GM18499 (cell line): ENCODE results near the gene NKIRAS2.
"Not testable (repeated sequence)": the region's sequence is repeated elsewhere in the genome, so short reads cannot be mapped to it uniquely, and the experiment has no call there.

Experiments used
- ATAC-seq: cut with Tn5 transposase; IDR thresholded peaks from one replicate; pipeline ENCODE4 v1.9.1; 2021; ENCODE audit warnings: moderate number of reproducible peaks; ENCODE audit not compliant: insufficient read depth, unreplicated experiment

NKIRAS2 gene

DNA sequence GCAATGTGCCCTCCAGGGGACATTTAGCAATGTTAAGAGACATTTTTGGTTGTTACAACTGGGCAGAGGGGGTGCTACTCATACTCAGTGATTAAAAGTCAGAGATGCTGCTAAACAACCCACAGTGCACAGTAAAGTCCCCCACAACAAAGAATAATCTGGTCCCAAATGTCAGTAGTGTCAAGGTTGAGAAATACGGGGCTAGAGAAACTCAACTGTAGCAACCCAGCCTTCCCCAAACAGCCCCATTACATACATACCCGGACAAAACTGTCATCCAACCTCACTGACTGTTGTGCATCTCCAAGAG lies 23.1 kb upstream of the NKIRAS2 start:
- no peak for ATAC-seq

DNA sequence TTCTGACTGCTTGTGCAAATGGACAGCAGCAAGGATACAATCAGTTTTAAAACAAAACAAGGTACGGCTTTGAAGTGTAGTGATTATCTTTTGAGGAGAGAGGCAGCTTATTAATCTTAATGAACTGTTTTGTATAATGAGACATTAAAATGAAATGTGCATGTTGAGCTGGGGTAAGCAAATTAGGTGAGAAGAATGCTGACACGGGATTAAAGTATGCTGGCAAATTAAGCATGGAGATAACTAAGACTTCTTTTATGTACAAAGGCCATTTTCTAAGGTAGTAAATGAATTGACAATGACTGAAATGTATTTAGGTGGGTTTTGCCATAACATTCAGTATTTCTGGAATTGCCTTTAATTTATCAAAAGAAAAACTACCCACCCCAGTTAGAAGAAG lies 21.4 kb upstream of the NKIRAS2 start:
- no peak for ATAC-seq

DNA sequence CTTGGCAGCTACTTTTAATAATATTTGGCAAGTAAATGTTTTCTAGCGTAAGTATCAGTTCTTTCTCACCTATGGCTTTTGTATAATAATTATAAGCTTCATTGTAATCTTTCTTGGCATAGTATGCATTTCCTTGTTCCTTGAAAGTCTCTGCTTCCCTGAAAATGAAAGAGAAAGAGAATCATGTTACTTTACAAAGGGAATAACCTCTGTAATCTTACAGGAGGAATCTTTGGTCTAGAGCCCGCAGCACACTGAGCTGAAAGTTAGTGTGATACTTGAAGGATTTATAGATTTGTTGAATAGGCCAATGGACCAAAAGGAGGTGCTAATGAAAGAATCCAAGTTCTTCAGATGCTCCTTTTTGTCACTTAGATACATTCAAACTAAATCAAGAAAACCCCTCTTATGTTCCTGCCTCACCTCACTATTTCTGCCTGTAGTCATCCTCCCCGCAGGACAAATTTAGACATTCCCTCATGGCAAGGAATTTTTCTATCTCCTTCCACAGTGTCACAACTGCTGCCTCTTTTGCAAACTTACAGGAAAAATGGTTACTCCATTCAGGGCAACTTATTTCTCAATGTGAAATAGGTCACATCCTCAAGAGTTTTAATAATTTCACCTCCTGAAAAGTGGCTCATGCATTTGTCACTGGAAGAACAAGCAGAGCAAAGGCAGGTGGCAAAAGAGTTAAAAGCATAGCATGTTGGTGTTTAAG lies 19.3 kb upstream of the NKIRAS2 start:
- no peak for ATAC-seq

DNA sequence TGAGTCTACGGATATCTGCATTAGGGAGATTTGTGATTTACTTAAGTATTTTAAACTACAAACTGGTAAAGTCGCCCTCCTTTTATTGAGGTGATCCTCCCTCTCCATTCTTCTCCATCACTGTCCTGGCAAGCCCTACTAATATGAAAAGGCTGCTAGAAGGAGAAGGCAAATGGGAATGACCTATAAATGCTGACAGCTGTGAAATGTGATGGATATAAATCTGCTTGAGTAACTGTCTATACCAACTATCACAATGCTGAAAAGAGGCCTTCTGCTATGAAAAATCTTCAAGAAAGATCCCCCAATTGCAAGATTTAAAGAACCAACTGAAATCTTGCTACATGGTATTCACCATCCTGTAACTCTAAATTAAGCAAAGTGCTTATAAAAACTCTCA lies 18.2 kb upstream of the NKIRAS2 start:
- ATAC-seq: no peak

DNA sequence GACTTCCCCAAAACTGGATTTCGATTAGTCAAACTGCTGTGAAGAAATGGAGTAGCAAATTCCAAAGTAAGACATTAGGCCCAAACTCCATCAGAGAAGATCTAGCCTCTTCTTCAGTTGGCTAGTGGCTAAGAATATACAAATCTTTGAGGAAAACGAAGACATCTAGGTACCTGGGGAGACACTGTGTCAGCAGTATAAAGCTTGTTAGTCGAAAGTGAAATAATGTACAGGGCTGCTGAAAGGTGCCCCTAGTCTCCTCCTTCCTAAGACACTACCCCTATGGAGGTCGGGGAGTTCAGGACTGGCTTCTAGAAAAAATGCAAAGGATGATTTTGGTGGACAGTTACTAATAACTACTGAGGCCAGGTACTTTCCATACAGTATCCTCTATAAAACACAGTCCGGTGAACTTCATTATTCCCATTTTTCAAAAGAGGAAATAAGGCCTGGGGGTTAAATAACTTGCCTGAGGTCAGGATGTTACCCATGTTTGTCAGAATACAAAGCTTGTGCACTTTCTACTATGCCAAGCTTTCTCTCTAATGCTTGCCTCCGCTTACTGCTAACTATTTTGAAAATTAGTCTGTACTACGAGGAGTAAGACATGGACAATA lies 17.6 kb upstream of the NKIRAS2 start:
- no peak for ATAC-seq

DNA sequence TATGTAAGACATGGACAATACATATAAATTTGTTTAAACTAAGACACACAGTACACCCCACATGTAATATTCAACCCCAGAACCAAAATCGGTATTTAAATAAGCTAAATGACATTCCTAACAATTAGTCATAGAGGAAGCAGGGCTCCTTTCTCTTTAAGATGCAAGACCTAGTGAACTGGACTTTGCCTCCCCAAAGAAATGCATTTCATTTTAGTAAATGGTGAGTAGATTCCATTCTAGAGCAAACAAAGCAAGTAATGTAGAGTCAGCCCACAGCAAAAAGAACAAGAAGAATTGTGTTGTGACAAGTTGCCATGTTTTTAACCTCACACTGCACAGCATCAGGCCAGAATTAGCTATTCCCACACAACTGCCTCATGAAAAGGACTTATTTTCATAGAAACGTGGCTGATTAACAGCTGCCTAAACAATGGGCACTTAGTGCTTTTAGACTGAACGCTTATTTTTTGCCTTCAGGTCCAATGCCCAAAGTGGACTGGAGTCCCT lies 17.0 kb upstream of the NKIRAS2 start:
- no peak for ATAC-seq

DNA sequence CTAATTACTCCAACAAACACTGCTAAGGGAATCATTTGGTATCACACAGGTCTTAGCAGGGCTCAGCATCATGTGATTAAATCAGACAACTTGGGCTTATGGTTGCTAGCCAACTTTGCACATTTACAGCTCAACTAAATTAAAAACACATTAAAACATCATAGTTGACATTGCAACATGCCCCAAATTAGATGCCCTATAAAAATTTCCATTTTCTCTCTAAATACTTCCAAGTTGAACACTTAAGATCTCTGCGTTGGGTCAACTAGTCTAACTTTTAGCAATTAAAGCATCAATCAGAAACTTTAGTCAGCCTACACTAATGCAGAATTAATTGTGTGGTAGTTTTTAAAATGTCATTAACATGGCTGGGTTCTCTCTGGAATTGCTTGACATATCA lies 14.7 kb upstream of the NKIRAS2 start:
- ATAC-seq: no peak

DNA sequence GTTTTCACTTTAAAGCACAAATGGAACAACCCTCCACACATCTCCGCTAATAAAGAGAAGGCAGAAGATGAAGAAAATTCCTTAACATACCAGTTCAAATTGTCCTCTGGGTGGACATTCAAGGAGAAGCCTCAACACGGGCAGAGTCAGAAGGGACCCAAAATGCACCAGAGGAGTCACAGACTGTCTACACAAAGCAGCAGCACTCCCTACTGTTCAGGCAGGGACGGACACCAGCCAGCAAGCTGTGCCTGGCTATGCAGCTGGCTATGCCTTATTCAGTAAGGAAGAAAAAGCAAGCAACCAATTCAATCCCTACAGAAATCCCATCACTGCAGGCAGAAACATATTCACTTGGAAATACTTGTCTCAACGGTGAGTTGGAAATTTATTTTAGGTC lies 10.7 kb upstream of the NKIRAS2 start:
- ATAC-seq: no peak

DNA sequence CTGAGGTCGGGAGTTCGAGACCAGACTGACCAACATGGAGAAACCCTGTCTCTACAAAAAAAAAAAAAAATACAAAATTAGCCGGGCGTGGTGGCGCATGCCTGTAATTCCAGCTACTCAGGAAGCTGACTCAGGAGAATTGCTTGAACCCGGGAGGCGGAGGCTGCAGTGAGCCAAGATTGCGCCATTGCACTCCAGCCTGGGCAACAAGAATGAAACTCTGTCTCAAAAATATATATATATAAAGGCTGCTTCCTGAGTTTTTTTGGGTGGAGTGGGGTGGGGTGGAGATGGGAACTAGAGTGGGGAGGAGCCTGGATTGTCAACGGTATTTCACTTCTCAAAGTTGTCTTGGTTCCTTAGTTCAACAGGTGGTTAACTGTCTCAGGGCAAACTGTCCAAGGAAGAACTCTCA lies 9.6 kb upstream of the NKIRAS2 start:
- ATAC-seq: not testable (repeated sequence)

DNA sequence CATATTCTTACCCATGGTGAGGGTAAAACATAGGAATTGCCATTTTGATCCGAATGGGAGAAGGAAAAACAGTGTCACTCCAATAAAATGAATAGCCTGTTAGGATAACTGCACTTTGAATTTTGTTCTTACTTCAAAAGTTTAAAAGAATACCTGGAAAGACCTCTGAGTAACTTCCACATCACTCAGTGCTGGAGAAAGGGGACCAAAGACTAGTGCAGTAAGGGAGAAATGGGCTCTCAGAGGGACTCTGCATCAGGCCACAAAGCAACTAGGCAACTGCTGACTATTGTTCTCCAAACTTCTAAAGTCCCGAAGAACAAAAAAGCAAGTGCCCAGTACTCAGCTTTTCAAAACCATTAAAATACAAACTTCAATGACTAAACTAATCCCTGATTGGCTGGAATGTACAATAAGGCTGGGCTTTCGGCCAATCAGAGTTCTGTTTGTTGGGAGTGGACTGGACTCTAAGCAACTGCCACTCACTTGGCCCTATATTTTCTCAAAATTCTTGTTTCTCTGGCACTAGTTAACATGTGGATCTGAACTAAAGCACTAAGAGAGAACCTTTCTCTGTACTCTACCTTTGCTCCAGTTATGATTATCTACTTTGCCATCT lies 8.9 kb upstream of the NKIRAS2 start:
- no peak for ATAC-seq

DNA sequence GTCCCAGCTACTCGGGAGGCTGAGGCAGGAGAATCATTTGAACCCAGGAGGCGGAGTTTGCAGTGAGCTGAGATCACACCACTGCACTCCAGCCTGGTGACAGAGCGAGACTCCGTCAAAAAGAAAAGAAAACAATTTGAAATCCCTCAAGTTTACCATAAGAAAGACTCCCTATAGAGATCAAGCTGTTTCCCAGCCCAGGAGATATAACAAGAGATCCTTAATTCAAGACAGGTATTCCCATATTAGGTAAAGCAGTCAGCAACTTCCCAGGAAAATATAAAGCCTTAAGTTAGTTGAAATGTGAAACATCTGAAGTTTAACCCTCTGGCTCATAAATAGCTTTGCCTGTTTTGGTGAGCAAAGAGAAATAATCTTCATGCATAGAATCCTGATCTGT lies 7.5 kb upstream of the NKIRAS2 start:
- ATAC-seq: not testable (repeated sequence)

DNA sequence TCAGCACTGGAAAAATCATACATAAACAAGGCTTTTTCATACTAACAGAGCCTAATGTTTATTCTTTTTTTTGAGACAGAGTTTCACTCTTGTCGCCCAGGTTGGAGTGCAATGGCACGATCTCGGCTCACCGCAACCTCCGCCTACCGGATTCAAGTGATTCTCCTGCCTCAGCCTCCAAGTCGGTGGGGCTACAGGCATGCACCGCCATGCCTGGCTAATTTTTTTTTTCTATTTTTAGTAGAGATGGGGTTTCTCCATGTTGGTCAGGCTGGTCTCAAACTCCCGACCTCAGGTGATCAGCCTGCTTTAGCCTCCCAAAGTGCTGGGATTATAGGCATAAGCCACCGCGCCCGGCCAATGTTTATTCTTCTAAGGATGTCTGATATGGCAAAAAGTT lies 6.2 kb upstream of the NKIRAS2 start:
- not testable (repeated sequence) for ATAC-seq

DNA sequence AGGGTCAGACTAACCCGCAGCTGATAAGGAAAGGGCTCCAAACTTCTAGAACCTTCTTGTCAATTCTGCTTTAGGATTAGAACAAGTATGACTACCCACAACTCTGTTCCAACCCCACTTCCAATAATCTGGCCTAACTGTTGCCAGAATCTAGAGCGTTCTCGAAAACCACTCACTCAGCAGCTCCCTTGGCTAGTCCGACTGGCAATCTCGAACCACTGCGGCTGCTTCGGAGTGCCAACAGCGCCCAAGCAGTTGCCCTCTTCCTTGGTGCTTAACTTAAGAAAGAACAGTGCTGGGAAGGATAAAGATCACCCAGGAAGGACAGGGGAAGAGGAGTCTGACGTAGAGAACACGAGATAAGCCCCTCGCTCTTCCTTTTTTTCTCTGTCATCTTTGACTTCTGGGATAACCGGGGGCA lies 3.5 kb upstream of the NKIRAS2 start:
- ATAC-seq: no peak

DNA sequence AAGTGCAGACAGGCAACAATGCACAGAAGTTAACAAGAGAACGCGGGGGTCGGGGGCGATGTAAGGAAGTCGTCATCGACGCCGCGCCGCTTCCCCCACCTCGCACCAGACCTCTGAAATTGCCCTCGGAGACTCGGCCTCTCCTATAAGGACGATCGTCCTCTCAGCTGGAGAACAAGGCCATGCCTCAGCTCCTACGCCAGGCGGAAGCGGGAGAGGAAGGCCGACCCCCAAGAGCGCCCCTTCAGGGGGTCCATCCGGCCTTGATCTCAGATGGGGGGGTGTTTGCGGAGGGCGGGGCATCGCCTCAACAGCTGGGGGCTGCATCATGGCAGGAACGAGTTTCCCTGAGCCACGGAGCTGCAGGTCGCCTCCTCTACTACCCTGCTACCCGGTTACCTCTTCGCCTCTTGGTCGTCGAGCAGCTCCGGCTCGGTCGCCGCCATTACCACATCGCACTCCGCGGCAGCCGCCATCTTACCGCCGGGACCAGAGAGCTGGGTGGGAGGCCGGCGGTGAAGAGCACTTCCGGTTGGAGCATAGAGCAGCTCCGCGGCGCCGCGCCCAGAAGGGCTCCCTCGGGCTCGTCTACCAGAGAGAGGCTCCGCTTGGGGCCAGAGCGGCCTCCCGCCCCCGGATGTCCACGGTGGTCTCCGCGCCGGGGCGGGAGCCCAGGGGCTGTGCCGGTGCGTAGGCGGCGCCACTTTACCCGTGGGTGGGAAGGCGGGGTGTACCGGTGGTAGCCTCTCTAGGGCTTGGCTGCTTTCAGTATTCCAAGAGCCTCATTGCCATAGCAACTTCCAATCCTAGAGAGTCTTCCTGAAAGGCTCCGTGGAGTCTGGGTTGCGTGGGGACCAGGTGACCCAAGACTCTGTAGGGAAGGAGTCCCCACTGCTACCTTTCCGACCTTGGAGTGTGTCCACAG lies 2.7 kb upstream of the NKIRAS2 start, which contains the start of gene DNAJC7:
TSS of gene DNAJC7 (minus strand) at position 499 of the 925 bp plus-strand sequence. CDS start at position 476, 23 bp downstream.
- no peak for ATAC-seq

DNA sequence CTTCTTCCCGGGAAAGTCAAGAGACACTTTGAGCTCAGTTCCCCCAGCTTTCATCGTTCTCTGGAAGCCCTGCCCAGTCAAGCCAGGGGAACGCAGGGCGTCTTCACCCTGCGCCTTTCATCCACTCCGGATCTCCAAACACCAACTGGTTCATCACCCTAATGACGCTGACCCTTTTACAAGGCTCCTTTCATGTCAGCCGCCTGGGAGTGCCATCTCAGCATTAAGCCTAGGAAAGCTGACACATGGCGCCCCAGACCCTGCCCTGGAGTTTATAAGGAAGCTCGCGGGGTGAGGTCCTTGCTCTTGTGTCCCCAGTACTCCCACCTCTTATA lies 2.1 kb upstream of the NKIRAS2 start:
- no peak for ATAC-seq

DNA sequence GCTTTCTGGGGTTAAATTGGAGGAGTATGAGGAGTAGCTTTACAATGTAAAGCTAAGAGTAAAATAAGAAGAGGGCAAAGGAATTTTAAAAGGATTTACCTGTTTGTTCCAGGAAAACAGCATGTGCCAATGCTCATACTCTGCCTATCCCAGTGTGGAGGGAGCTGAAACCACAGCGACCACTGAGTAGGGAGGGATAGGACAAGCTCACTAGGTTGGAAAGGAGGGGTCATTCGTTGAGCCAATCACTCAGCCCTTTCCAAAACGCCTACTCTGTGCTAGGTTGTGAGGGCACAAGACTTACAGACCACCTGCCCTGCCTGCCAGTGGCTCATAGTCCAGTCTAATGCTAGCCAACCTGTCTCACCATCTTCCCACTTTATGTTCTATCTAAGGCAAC lies 1.6 kb upstream of the NKIRAS2 start:
- ATAC-seq: no peak

DNA sequence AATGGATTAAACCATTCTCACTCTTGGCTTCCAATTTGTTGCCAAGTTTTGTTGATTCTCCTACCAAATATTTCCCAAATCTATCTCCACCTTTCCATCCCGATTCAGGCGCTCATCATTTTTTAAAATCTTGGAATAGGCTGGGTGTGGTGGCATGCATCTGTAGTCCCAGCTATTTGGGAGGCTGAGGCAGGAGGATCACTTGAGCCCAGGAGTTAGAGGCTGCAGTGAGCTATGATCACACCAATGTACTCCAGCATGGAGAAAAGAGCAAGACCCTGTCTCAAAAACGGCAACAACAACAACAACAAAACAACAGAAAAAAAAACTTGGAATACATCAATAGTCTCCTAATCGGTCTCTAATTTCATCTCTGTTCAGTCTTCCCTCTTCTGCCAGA lies 902 bp upstream of the NKIRAS2 start:
- no peak for ATAC-seq

DNA sequence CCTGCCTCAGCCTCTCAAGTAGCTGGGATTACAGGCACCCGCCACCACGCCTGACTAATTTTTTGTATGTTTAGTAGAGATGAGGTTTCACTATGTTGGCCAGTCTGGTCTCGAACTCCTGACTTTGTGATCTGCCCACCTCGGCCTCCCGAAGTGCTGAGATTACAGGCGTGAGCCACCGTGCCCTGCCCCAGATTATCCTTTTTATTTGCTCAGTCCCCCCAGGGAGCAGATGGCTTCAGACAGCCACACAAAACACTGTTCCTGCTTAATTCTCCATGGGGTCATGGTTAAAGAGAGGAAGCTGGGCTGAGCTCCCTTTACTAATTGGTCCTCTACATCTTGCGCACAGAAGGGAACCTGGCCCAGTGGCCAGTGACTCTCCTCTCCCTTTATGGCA lies 955 bp downstream of the NKIRAS2 start:
- not testable (repeated sequence) for ATAC-seq

DNA sequence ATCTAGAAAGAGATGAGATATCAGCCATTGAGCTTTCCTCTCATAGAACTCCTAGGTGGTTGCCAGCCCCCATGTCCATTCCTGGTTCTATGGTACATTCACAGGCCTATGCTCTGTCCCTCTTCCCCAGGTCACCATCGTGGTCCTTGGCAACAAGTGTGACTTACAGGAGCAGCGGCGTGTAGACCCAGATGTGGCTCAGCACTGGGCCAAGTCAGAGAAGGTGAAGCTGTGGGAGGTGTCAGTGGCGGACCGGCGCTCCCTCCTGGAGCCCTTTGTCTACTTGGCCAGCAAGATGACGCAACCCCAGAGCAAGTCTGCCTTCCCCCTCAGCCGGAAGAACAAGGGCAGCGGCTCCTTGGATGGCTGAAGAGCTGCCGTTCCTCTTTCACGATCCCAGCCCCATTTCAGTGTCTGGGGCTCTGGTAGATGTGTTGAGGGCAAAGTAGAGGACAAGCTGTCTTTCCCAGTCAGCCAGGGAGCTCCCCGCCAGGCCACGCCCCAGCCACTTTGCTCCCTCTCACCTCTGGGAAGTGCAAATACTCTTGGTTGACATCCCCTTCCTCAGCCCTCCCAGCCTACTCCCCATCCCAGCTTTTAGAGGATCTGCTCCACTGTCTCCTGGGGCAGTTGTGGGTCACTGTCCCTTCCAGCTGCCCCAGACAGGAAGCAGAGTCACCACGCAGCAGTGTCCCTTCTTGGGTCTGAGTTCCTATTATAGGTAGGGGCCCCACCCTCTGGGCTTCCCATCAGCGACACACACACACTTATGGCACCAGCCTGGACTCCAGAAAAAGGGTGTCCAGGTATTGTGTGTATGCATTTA lies 3.8 kb downstream of the NKIRAS2 start:
- no peak for ATAC-seq

DNA sequence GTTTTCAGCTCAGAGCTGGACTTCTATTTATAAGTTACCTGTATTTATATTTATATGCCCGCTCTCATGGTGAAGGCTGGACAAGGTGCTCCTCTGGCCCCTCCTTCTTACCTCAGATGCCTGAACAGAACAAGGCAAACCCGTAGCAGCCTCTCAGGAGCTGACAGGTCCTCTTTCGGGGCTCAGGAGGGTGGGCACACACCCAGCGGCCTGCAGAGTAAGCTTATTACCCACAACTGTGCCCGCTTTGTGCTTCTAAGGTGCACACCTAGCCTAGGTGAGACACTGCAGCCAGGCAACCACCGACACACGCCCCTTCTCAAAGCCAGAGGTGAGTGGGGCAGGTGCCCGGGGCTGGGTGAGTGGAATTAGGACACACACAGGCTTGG lies 5.3 kb downstream of the NKIRAS2 start:
- ATAC-seq: no peak
